ENCODE data around the gene PPARA. TPM values are rescaled to one million over a fixed set of nuclear protein-coding genes. Genes with fewer than 3 reads are reported as not detected.
A peak's percentile ranks its signal among the peaks of the same experiment; 100 is the strongest.

The PPARA gene
- total and polyA plus RNA-seq, 9 of the 15 experiments (the other 6 are each of a cell fraction or from before 2014, with no cell fraction given), result 0.64 to 5.3 (median 3.5) TPM

- BruUV-seq (replicated peaks), result no TSS peak
- FAIRE-seq (peak; percentile 42), ATAC-seq (peak; percentile 89), DNase-seq (ENCODE audit: extremely low read depth in 1 of 4, low spot score in 3 of 4) (peak; percentile 58 to 68 (median 66))
- no peak overlapping the region for H3K27ac ChIP-seq (ENCODE audit: extremely low read depth, low read depth, low read length)
- POLR2A ChIA-PET, result interaction anchor here (0.6 kb wide), 3 partner anchors 11 to 433 kb away, joined by 3 read pairs; no protein-coding TSS in a partner anchor
- intact Hi-C loops (cut with micrococcal nuclease), result no loop called here
- CTCF ChIA-PET (ENCODE audit: low intra/inter-chr PET ratio), result no interaction called here
- no peak overlapping the region for H3K4me2 ChIP-seq (ENCODE audit: insufficient read depth, low read length)
- H3K4me3 ChIP-seq, result no peak overlapping the region
- 74% methylated on average over 11 of the region's 20 CpGs for WGBS (ENCODE audit: insufficient coverage, low coverage, missing lambda C conversion rate)
- no peaks in the 10 kb centered on the region for H3K9me3 ChIP-seq (replicated peaks; ENCODE audit: control insufficient read depth, insufficient read depth, low read depth, low read length)
- no peaks in the 10 kb centered on the region for H4K20me1 ChIP-seq (replicated peaks; ENCODE audit: control insufficient read depth, insufficient read depth, low read length)
- no peak overlapping the region for H2AFZ ChIP-seq (ENCODE audit: low read depth, low read length)
- no peaks in the 10 kb centered on the region for H3K9me1 ChIP-seq (ENCODE audit: control insufficient read depth, insufficient read depth, low read length)
- H3K4me1 ChIP-seq (replicated peaks in 1 of 2; ENCODE audit: control insufficient read depth in 2 of 2, insufficient read depth in 2 of 2, low read length in 2 of 2), result peaks cover 0 to 80% of the 10 kb centered on the region in 2 experiments; a peak in 2 of 5 replicates
- H3K36me3 ChIP-seq (ENCODE audit: control insufficient read depth, insufficient read depth, low read length), result peaks cover 3% of the 10 kb centered on the region; the same call in 1 of the 3 replicates
- in situ Hi-C loops (cut with MboI), result no loop called here
- H3K79me2 ChIP-seq (ENCODE audit: control insufficient read depth, insufficient read depth, low read length), result no peaks in the 10 kb centered on the region
- H3K9ac ChIP-seq (ENCODE audit: insufficient read depth in 1 of 2, low read depth in 2 of 2, low read length in 2 of 2), result peak overlapping the region in 1 of 2 experiments; percentile 74; a peak in 2 of 4 replicates
- no peaks in the 10 kb centered on the region for H3K27me3 ChIP-seq (ENCODE audit: control insufficient read depth in 2 of 2, insufficient read depth in 2 of 2, low read length in 2 of 2)
- TF ChIP-seq DIDO1 (tag; IDR thresholded peaks at IDR 0.05; ENCODE audit: low read depth) (no peak), CBX8 (IDR thresholded peaks at IDR 0.05; ENCODE audit: borderline replicate concordance, extremely low read depth, low read depth, low read length, poor library complexity, severe bottlenecking) (no peak), ZNF280A (IDR thresholded peaks at IDR 0.05; ENCODE audit: low read depth, partially characterized antibody) (no peak), NFRKB (IDR thresholded peaks at IDR 0.05; ENCODE audit: low read depth) (no peak), TCF15 (CRISPR knock-in tag; IDR thresholded peaks at IDR 0.05) (no peak), ZNF140 (CRISPR knock-in tag; IDR thresholded peaks at IDR 0.05) (no peak), TBL1XR1 (IDR thresholded peaks at IDR 0.05; ENCODE audit: low read length in 2 of 2) (no peak), HBP1 (CRISPR knock-in tag; IDR thresholded peaks at IDR 0.05) (no peak), RREB1 (CRISPR knock-in tag; IDR thresholded peaks at IDR 0.05) (no peak), MED1 (CRISPR knock-in tag; IDR thresholded peaks at IDR 0.05; ENCODE audit: borderline replicate concordance) (no peak)
These were observed 41.5 kb upstream of the PPARA start for GRCh38 chr22:46108564-46109473.

Data from K562 (cell line).